Measurements from ENCODE around the gene SORCS2. TPM values are rescaled to one million over a fixed set of nuclear protein-coding genes. Genes with fewer than 3 reads are reported as not detected.

The SORCS2 gene
- total and polyA plus RNA-seq, 12 donors, result 0.25 to 5.4 (median 2.2) TPM

DNA sequence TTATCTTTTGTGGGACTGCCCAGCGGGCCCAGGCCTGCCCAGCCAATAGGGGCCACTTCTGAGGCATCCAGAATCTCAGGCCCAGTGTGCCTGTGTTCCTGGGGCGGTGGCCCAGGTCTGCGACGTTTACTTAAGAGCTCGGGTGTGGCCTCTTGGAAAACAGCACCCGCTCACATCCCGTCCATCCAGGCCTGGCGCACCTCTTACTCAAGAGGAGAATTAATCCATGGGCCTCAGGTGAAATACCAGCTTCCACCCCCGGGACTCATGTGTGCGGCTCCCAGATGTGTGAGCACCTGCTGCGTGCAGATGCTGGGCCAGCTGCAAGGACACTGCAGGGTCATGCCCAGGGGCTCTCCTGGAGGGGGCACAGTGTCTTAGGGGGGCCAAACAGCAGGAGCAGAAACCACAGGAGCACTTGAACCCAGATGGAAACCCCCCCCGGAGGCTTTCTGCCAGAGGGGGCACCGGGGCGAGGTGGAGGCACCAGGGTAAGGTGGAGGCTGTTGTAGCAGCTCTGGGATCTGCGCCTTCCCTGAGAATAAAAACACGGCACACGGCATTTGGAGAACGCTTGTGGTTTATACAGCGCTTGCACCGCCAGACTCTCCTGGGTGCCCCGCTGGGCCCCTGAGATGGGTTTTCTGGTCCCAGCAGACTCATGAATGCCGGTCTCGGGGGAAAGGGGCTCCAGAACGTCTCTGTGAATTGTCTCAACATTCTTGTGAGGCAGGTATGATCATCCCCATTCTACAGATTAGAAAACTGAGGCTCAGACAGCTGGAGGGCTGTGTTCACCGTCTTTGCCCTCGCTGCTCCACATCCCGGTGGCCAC is 239.6 kb downstream of the SORCS2 start:
- Histone ChIP-seq H3K27ac (no peak overlapping the region), H3K36me3 (no peaks in the 10 kb centered on the region), H3K9me3 (no peaks in the 10 kb centered on the region), H3K4me3 (no peak overlapping the region), H3K27me3 (no peaks in the 10 kb centered on the region), H3K4me1 (peaks cover 0 to 4% (median 0%) of the 10 kb centered on the region in 9 donors)
- ATAC-seq, result no peak
- no peak for DNase-seq
- WGBS, 2 donors, result 86 to 88% methylated on average over 27 of the region's 27 CpGs
- TF ChIP-seq, protein P1, sequence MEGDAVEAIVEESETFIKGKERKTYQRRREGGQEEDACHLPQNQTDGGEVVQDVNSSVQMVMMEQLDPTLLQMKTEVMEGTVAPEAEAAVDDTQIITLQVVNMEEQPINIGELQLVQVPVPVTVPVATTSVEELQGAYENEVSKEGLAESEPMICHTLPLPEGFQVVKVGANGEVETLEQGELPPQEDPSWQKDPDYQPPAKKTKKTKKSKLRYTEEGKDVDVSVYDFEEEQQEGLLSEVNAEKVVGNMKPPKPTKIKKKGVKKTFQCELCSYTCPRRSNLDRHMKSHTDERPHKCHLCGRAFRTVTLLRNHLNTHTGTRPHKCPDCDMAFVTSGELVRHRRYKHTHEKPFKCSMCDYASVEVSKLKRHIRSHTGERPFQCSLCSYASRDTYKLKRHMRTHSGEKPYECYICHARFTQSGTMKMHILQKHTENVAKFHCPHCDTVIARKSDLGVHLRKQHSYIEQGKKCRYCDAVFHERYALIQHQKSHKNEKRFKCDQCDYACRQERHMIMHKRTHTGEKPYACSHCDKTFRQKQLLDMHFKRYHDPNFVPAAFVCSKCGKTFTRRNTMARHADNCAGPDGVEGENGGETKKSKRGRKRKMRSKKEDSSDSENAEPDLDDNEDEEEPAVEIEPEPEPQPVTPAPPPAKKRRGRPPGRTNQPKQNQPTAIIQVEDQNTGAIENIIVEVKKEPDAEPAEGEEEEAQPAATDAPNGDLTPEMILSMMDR (IDR thresholded peaks at IDR 0.05), result no peak
- intact Hi-C loops (cut with DNase I), result no loop called here

GRCh38 chr4:7432531-7433375 is 240.4 kb downstream of the SORCS2 start:
- intact Hi-C loops (cut with DNase I), result no loop called here
- DNase-seq, result no peak
- TF ChIP-seq, protein P1 (IDR thresholded peaks at IDR 0.05), result no peak
- no peaks in the 10 kb centered on the region for H3K9me3 ChIP-seq
- no peaks in the 10 kb centered on the region for H3K36me3 ChIP-seq
- H3K4me1 ChIP-seq, result peaks cover 0 to 4% (median 0%) of the 10 kb centered on the region in 9 donors
- no peak for ATAC-seq
- H3K4me3 ChIP-seq, result no peak overlapping the region
- H3K27me3 ChIP-seq, result no peaks in the 10 kb centered on the region
- no peak overlapping the region for H3K27ac ChIP-seq
- 87 to 88% methylated on average over 23 of the region's 23 CpGs for WGBS, 2 donors

GRCh38 chr4:7433376-7434140 is 241.2 kb downstream of the SORCS2 start:
- Histone ChIP-seq H3K4me1 (peaks cover 0 to 4% (median 0%) of the 10 kb centered on the region in 9 donors), H3K27me3 (no peaks in the 10 kb centered on the region), H3K4me3 (no peak overlapping the region), H3K27ac (no peak overlapping the region), H3K36me3 (no peaks in the 10 kb centered on the region), H3K9me3 (peaks cover 0 to under 1% (median 0%) of the 10 kb centered on the region in 11 donors)
- intact Hi-C loops (cut with DNase I), result no loop called here
- ATAC-seq (no peak), DNase-seq (no peak)
- TF ChIP-seq, protein P1 (IDR thresholded peaks at IDR 0.05), result no peak
- WGBS, 2 donors, result 86 to 90% methylated on average over 28 of the region's 28 CpGs
